ENCODE measurements around the gene EZH1. TPM values are rescaled to one million over a fixed set of nuclear protein-coding genes. Genes with fewer than 3 reads are reported as not detected.
A peak's percentile ranks its signal among the peaks of the same experiment; 100 is the strongest.

Gene EZH1
- total and polyA plus RNA-seq, 2 donors: 32.9 to 40.4 TPM

- no peak overlapping the region for H3K4me3 ChIP-seq (ENCODE audit: low read depth, low read length)
- 66% methylated on average over 3 of the region's 3 CpGs for WGBS
- DNase-seq (ENCODE audit: extremely low spot score): no peak
- H3K36me3 ChIP-seq (ENCODE audit: insufficient read depth): peaks cover 9% of the 10 kb centered on the region
- H3K27ac ChIP-seq (ENCODE audit: low read depth): no peak overlapping the region
- no peaks in the 10 kb centered on the region for H3K4me1 ChIP-seq (ENCODE audit: insufficient read depth)
Measured at GRCh38 chr17:42723636-42724035, 21.2 kb downstream of the EZH1 start.

GRCh38 chr17:42720996-42721583, 23.8 kb downstream of the EZH1 start:
- H3K4me1 ChIP-seq (ENCODE audit: insufficient read depth): no peaks in the 10 kb centered on the region
- H3K36me3 ChIP-seq (ENCODE audit: insufficient read depth): peaks cover 19% of the 10 kb centered on the region
- no peak overlapping the region for H3K4me3 ChIP-seq (ENCODE audit: low read depth, low read length)
- DNase-seq (ENCODE audit: extremely low spot score): peak; percentile 36
- H3K27ac ChIP-seq (ENCODE audit: low read depth): no peak overlapping the region
- 11% methylated on average over 2 of the region's 2 CpGs for WGBS

- Histone ChIP-seq H3K27ac (ENCODE audit: low read depth) (no peak overlapping the region), H3K36me3 (ENCODE audit: insufficient read depth) (peaks cover 11% of the 10 kb centered on the region), H3K4me3 (ENCODE audit: low read depth, low read length) (no peak overlapping the region), H3K4me1 (ENCODE audit: insufficient read depth) (no peaks in the 10 kb centered on the region)
- no peak for DNase-seq (ENCODE audit: extremely low spot score)
- 91% methylated on average over 2 of the region's 2 CpGs for WGBS
Measured at GRCh38 chr17:42709561-42709960, 35.3 kb downstream of the EZH1 start.

GRCh38 chr17:42708588-42708987, 36.3 kb downstream of the EZH1 start:
- Histone ChIP-seq H3K4me1 (ENCODE audit: insufficient read depth) (no peaks in the 10 kb centered on the region), H3K27ac (ENCODE audit: low read depth) (no peak overlapping the region), H3K36me3 (ENCODE audit: insufficient read depth) (peaks cover 11% of the 10 kb centered on the region), H3K4me3 (ENCODE audit: low read depth, low read length) (no peak overlapping the region)
- DNase-seq (ENCODE audit: extremely low spot score): no peak
- WGBS: 93% methylated on average over 3 of the region's 3 CpGs

- no peak for DNase-seq (ENCODE audit: extremely low spot score)
- H3K4me1 ChIP-seq (ENCODE audit: insufficient read depth): no peaks in the 10 kb centered on the region
- 79% methylated on average over 5 of the region's 5 CpGs for WGBS
- peaks cover 6% of the 10 kb centered on the region for H3K36me3 ChIP-seq (ENCODE audit: insufficient read depth)
- H3K27ac ChIP-seq (ENCODE audit: low read depth): no peak overlapping the region
- H3K4me3 ChIP-seq (ENCODE audit: low read depth, low read length): no peak overlapping the region
Measured at GRCh38 chr17:42706732-42707131, 38.1 kb downstream of the EZH1 start.

- 83% methylated on average over 8 of the region's 8 CpGs for WGBS
- no peak for DNase-seq (ENCODE audit: extremely low spot score)
- Histone ChIP-seq H3K27ac (ENCODE audit: low read depth) (no peak overlapping the region), H3K4me1 (ENCODE audit: insufficient read depth) (no peaks in the 10 kb centered on the region), H3K36me3 (ENCODE audit: insufficient read depth) (peaks cover 4% of the 10 kb centered on the region), H3K4me3 (ENCODE audit: low read depth, low read length) (no peak overlapping the region)
Measured at GRCh38 chr17:42704837-42705494, 39.9 kb downstream of the EZH1 start.

GRCh38 chr17:42704490-42704836, 40.4 kb downstream of the EZH1 start:
- DNase-seq (ENCODE audit: extremely low spot score): no peak
- Histone ChIP-seq H3K27ac (ENCODE audit: low read depth) (no peak overlapping the region), H3K4me3 (ENCODE audit: low read depth, low read length) (no peak overlapping the region), H3K36me3 (ENCODE audit: insufficient read depth) (peaks cover 4% of the 10 kb centered on the region), H3K4me1 (ENCODE audit: insufficient read depth) (no peaks in the 10 kb centered on the region)
- WGBS: 95% methylated on average over 5 of the region's 5 CpGs

GRCh38 chr17:42702446-42702845, 42.4 kb downstream of the EZH1 start:
- Histone ChIP-seq H3K4me3 (ENCODE audit: low read depth, low read length) (no peak overlapping the region), H3K27ac (ENCODE audit: low read depth) (no peak overlapping the region), H3K36me3 (ENCODE audit: insufficient read depth) (no peaks in the 10 kb centered on the region), H3K4me1 (ENCODE audit: insufficient read depth) (no peaks in the 10 kb centered on the region)
- WGBS: 86% methylated on average over 11 of the region's 11 CpGs
- DNase-seq (ENCODE audit: extremely low spot score): no peak

- 81% methylated on average over 10 of the region's 10 CpGs for WGBS
- no peak overlapping the region for H3K27ac ChIP-seq (ENCODE audit: low read depth)
- no peak overlapping the region for H3K4me3 ChIP-seq (ENCODE audit: low read depth, low read length)
- no peaks in the 10 kb centered on the region for H3K36me3 ChIP-seq (ENCODE audit: insufficient read depth)
- H3K4me1 ChIP-seq (ENCODE audit: insufficient read depth): no peaks in the 10 kb centered on the region
- DNase-seq (ENCODE audit: extremely low spot score): no peak
Measured at GRCh38 chr17:42700586-42701289, 44.1 kb downstream of the EZH1 start.

- Histone ChIP-seq H3K36me3 (ENCODE audit: insufficient read depth) (no peaks in the 10 kb centered on the region), H3K4me3 (ENCODE audit: low read depth, low read length) (no peak overlapping the region), H3K27ac (ENCODE audit: low read depth) (no peak overlapping the region), H3K4me1 (ENCODE audit: insufficient read depth) (no peaks in the 10 kb centered on the region)
- WGBS: 76% methylated on average over 4 of the region's 4 CpGs
- DNase-seq (ENCODE audit: extremely low spot score): no peak
Measured at GRCh38 chr17:42699415-42699740, 45.5 kb downstream of the EZH1 start.

GRCh38 chr17:42698736-42699414, 46.0 kb downstream of the EZH1 start:
- no peak for DNase-seq (ENCODE audit: extremely low spot score)
- H3K36me3 ChIP-seq (ENCODE audit: insufficient read depth): no peaks in the 10 kb centered on the region
- H3K4me3 ChIP-seq (ENCODE audit: low read depth, low read length): no peak overlapping the region
- WGBS: 26% methylated on average over 2 of the region's 2 CpGs
- no peaks in the 10 kb centered on the region for H3K4me1 ChIP-seq (ENCODE audit: insufficient read depth)
- no peak overlapping the region for H3K27ac ChIP-seq (ENCODE audit: low read depth)

- no peak for DNase-seq (ENCODE audit: extremely low spot score)
- H3K4me1 ChIP-seq (ENCODE audit: insufficient read depth): no peaks in the 10 kb centered on the region
- no peaks in the 10 kb centered on the region for H3K36me3 ChIP-seq (ENCODE audit: insufficient read depth)
- no peak overlapping the region for H3K27ac ChIP-seq (ENCODE audit: low read depth)
- WGBS: 92% methylated on average over 19 of the region's 19 CpGs
- H3K4me3 ChIP-seq (ENCODE audit: low read depth, low read length): no peak overlapping the region
Measured at GRCh38 chr17:42697108-42697811, 47.6 kb downstream of the EZH1 start.

- DNase-seq (ENCODE audit: extremely low spot score): no peak
- Histone ChIP-seq H3K27ac (ENCODE audit: low read depth) (no peak overlapping the region), H3K4me1 (ENCODE audit: insufficient read depth) (no peaks in the 10 kb centered on the region), H3K4me3 (ENCODE audit: low read depth, low read length) (no peak overlapping the region), H3K36me3 (ENCODE audit: insufficient read depth) (no peaks in the 10 kb centered on the region)
- 90% methylated on average over 20 of the region's 20 CpGs for WGBS
Measured at GRCh38 chr17:42695500-42695899, 49.3 kb downstream of the EZH1 start.

Measured in urinary bladder (tissue), 4 donors.